Endothelial cell (in vitro differentiated cells): ENCODE data around the gene PPP2R5D. TPM values are rescaled to one million over a fixed set of nuclear protein-coding genes. Genes with fewer than 3 reads are reported as not detected.

Experiments used
- DNase-seq: peaks from one replicate; pipeline ENCODE4 v3.0.0; 2021; ENCODE audit warnings: low spot score
- H3K27ac Mint-ChIP-seq: one replicate; pipeline ENCODE4 v1.8.0; 2021; ENCODE audit warnings: mixed read lengths, inconsistent platforms; ENCODE audit not compliant: unreplicated experiment
- H3K27me3 Mint-ChIP-seq: one replicate; pipeline ENCODE4 v1.8.0; 2021; ENCODE audit warnings: mild to moderate bottlenecking, moderate library complexity, mixed read lengths, inconsistent platforms; ENCODE audit not compliant: unreplicated experiment
- H3K36me3 Mint-ChIP-seq: one replicate; pipeline ENCODE4 v1.8.0; 2021; ENCODE audit warnings: mild to moderate bottlenecking, low read depth, mixed read lengths, inconsistent platforms; ENCODE audit not compliant: unreplicated experiment
- H3K4me1 Mint-ChIP-seq: one replicate; pipeline ENCODE4 v1.8.0; 2021; ENCODE audit warnings: mild to moderate bottlenecking, mixed read lengths, inconsistent platforms; ENCODE audit not compliant: unreplicated experiment
- H3K4me3 Mint-ChIP-seq: one replicate; pipeline ENCODE4 v1.8.0; 2021; ENCODE audit warnings: mild to moderate bottlenecking, mixed read lengths, inconsistent platforms; ENCODE audit not compliant: unreplicated experiment
- H3K9me3 Mint-ChIP-seq: one replicate; pipeline ENCODE4 v1.8.0; 2021; ENCODE audit warnings: mixed read lengths, inconsistent platforms; ENCODE audit not compliant: unreplicated experiment
- long read RNA-seq: library from polyadenylated mRNA; unstranded; transcript quantifications from one replicate; pipeline ENCODE4 v2.0.0, GENCODE V29; 2020; ENCODE audit not compliant: unreplicated experiment
- total RNA-seq: library from RNA; stranded (reverse); fragmentation: NEBNext Ultra II Directional; extraction: Animal tissue kit (Norgen Biotek cat#: 25700); gene quantifications from one replicate; pipeline ENCODE4 v1.2.1, GENCODE V29; 2021; ENCODE audit not compliant: unreplicated experiment
- TF ChIP-seq, protein P1 (sequence below): fragments of 200-600 bp; sonication (generic); IDR thresholded peaks from one replicate; pipeline ENCODE4 v1.5.0; 2021; ENCODE audit warnings: antibody characterized with exemption; ENCODE audit not compliant: unreplicated experiment

The PPP2R5D gene
- total RNA-seq = 58.0 TPM
- long read RNA-seq, transcript PPP2R5D-208 (16 exons, 3,044 nt) = major isoform, 10 of 18 reads
- long read RNA-seq, partial matches to known transcripts = 7 of 18 reads
- long read RNA-seq, other reads (novel, unspliced or antisense) = 1 of 18 reads

DNA sequence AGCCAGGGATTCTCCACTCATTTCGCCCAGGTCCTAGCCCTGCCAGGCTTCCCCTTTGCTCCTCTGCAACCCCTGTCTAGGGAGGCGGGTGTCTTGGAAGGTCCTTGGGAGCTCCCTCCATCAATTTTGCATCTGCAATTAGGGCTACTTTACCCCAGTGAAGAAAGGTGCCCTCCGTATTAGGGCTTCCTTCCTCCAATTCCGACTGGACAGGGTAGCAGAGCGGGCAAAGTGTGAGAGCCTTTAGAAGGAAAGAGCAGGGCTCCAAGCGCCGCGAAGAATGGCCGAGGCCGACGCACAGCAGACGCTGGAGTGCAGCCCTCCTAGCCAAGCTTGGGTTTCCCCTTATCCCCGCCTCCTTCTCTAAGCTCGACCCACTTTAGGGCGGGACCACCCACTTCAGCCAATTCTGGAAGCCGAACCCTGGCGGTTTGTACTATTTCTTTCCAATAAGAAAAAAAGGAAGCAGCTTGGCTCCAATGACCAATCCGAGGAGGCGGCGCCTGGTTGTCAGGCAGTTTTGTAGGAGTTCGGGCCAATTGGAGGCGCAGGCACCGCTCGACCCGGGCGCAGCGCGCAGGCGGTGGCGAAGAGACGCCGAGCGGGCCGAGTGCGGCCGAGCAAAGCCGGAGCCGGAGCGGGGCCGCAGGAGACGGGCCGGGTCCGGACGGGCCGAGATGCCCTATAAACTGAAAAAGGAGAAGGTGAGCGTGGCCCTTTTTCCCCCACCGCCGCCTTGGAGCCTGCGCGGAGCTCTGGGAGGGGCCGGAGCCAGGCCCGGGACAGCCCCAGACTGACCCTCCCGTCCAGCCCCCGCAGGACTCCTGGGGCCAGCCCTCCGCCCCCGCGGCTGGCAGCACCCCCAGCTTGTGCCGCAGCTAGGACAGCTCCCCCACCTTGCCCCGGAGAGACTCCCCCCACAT lies at the start of gene PPP2R5D:
Gene PPP2R5D, plus strand, starts transcription at position 570 of the 923 bp plus-strand sequence. Its CDS starts 108 bp downstream, at position 678.
- Mint-ChIP-seq H3K27ac (peak within 1 kb of the TSS; percentile 80), H3K4me1 (peaks cover 42% of the 10 kb centered on the region)
- TF ChIP-seq, protein P1, sequence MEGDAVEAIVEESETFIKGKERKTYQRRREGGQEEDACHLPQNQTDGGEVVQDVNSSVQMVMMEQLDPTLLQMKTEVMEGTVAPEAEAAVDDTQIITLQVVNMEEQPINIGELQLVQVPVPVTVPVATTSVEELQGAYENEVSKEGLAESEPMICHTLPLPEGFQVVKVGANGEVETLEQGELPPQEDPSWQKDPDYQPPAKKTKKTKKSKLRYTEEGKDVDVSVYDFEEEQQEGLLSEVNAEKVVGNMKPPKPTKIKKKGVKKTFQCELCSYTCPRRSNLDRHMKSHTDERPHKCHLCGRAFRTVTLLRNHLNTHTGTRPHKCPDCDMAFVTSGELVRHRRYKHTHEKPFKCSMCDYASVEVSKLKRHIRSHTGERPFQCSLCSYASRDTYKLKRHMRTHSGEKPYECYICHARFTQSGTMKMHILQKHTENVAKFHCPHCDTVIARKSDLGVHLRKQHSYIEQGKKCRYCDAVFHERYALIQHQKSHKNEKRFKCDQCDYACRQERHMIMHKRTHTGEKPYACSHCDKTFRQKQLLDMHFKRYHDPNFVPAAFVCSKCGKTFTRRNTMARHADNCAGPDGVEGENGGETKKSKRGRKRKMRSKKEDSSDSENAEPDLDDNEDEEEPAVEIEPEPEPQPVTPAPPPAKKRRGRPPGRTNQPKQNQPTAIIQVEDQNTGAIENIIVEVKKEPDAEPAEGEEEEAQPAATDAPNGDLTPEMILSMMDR = no peak

DNA sequence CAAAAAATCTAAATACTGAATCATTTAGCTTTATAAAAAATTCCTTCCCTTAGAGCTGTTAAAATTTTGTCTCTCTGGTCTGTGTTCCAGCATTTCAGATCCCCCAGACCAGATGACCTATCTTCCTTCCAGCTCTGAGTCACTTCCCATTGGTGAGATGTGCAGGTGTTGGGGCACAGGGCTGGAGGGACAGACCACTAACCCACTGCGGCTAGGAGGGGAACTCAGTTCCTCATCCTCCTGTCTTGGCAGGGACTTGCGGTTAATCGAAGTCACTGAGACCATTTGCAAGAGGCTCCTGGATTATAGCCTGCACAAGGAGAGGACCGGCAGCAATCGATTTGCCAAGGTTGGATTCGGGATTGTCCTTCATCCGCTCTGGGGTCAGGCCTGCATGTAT lies 49.0 kb upstream of the PPP2R5D start:
- Mint-ChIP-seq H3K36me3 (peaks cover 40% of the 10 kb centered on the region), H3K27ac (no peak overlapping the region), H3K9me3 (no peaks in the 10 kb centered on the region), H3K4me1 (peaks cover 46% of the 10 kb centered on the region), H3K4me3 (no peak overlapping the region), H3K27me3 (peaks cover under 1% of the 10 kb centered on the region)
- TF ChIP-seq, protein P1 = no peak
- no peak for DNase-seq

More for the DNA sequence above, at the start of gene PPP2R5D:
- Mint-ChIP-seq H3K9me3 (no peaks in the 10 kb centered on the region), H3K27me3 (peaks cover 11% of the 10 kb centered on the region), H3K36me3 (peaks cover 27% of the 10 kb centered on the region), H3K4me3 (peak within 1 kb of the TSS; percentile 91)
- peak; percentile 93 for DNase-seq

DNA sequence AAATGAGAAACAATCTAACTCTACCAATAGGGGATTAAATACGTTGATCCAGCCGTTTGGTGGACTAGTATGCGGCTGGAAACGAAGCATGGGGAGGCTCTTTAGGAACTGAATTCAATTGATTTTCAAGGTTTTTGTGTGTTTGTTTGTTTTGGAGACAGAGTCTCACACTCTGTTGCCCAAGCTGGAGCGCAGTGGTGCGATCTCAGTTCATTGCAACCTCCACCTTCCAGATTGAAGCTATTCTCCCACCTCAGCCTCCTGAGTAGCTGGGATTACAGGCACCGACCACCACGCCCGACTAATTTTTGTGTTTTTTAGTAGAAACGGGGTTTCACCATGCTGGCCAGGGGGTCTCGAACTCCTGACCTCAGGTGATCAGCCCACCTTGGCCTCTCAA lies 48.0 kb upstream of the PPP2R5D start:
- Mint-ChIP-seq H3K9me3 (no peaks in the 10 kb centered on the region), H3K27ac (no peak overlapping the region), H3K27me3 (no peaks in the 10 kb centered on the region), H3K36me3 (peaks cover 38% of the 10 kb centered on the region), H3K4me1 (peaks cover 37% of the 10 kb centered on the region), H3K4me3 (peak overlapping the region; percentile 56)
- no peak for DNase-seq
- TF ChIP-seq, protein P1 = no peak

DNA sequence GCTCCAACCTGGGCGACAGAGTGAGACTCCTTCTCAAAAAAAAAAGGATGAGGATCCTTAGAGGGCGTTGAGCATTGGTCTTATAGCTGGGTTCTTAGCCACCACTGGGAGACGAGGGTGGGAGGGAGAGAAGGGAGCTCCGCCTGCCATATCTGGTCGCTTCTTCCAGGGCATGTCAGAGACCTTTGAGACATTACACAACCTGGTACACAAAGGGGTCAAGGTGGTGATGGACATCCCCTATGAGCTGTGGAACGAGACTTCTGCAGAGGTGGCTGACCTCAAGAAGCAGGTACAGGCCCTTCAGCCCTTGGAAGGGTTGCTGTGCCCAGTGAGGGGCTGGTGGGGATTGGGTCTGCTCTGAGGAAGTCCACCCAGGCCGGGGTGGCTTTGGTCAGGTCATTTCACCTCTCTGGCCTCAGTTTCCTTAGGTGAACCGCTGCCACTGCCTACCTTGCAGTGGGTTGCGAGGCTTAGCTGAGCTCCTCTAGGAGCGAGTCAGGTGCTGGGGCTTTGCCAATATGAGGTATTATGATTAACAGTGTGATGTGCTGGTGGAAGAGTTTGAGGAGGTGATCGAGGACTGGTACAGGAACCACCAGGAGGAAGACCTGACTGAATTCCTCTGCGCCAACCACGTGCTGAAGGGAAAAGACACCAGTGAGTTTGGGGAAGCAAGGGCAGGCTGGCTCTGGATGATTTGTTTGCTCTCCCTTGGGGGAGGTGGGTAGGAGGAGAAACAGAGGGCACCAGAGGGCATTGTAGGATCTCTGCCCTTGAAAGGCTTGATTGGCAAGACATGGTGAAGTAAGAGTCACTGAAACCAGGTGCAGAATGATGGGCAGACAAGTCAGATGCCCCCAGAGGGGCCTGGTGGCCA lies 46.6 kb upstream of the PPP2R5D start:
- no peak overlapping the region for H3K27ac Mint-ChIP-seq
- peaks cover 31% of the 10 kb centered on the region for H3K36me3 Mint-ChIP-seq
- TF ChIP-seq, protein P1 = no peak
- H3K4me1 Mint-ChIP-seq = peaks cover 26% of the 10 kb centered on the region
- peak overlapping the region; percentile 39 for H3K4me3 Mint-ChIP-seq
- no peak for DNase-seq
- no peaks in the 10 kb centered on the region for H3K9me3 Mint-ChIP-seq
- H3K27me3 Mint-ChIP-seq = no peaks in the 10 kb centered on the region
